NCI-H1694 treated with DMSO at 0.1 percent for 48 hours (cell line): Measurements from ENCODE around the gene FHIT.

ENCODE experiments used
- DNase-seq: peaks from one replicate; lab custom pipeline; 2025; lab: John Stamatoyannopoulos, UW

Gene FHIT

DNA sequence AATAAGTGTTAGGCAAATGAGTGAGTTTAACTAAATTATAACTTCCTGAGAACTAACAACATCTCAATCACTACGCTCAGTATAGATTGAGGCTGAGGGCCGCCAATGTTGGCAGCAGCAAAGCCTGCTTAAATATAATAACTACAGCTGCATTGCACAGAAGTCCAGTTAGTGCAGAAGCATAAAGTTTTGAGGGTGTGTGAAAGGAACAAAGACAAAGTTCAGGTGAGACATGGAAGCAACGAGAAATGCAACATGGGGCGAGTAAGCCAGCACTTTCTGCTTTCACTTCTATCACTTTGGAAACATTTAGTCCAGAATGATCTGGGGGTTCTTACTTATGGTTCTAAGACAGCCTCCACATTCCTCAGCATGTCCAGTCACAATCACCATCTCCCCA, 1149.1 kb downstream of the FHIT start:
- DNase-seq, result no peak

- DNase-seq, result no peak
These were observed 1149.6 kb downstream of the FHIT start for GRCh38 chr3:60101621-60102020.

DNA sequence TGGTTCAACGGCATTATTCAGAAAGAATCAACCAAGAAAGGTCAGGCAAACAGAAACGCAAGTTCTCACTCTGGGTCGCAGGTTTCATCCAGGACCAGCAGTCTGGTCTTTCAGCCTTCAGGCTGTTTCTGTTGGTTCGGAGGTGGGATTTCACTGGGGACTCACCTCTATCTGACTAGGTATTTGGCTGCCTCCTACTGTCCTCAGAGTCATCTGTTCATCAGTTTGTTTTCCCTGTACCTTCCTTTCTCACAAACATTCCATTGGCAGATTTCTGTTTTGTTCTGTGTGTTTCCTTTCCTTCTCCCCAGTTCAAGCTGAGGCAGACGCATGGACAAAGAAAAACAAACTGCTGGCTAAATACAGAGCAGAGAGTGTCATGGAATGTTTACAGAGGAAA, 1154.8 kb downstream of the FHIT start:
- DNase-seq, result no peak

DNA sequence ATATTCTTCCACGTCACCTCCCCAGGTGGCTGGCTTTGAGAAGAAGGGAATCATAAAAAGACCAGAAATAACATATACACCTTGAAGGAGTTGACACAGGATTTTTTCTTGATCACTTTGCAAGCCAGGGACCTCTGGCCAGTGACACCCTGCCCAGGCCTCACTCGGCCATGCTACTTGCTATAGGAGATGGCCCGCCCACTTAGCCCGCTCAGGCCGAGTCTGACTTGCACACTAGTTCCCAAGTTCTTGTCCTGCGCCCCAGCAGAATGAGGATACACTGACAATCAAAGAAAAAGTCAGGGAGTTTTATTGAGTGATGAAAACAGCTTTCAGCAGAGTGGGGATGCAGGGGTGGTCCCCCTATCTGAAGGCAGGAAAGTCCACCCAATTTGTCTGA, 1155.3 kb downstream of the FHIT start:
- no peak for DNase-seq

- no peak for DNase-seq
These were observed 1155.7 kb downstream of the FHIT start for GRCh38 chr3:60095516-60095915.

- DNase-seq, result no peak
These were observed 1156.8 kb downstream of the FHIT start for GRCh38 chr3:60094392-60094947.

- no peak for DNase-seq
These were observed 1160.7 kb downstream of the FHIT start for GRCh38 chr3:60090548-60090947.

DNA sequence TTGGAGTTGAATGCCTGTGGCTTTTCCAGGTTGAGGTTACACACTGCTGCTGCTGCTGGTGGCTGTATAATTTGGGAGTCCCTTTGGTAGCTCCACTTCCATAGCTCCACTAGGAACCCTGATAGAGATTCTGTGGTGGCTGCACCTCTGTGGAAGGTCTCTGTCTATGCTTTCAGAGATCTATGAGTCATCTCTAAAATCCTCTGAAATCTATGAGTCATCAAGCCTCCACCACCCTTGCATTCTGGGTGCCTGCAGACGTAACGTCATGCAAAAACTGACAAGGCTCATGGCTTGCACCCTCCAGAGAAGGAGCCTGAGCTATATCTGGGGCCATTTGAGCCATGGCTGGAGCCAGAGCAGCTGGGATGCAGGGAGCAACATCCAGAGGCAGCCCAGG, 1164.4 kb downstream of the FHIT start:
- DNase-seq, result no peak

DNA sequence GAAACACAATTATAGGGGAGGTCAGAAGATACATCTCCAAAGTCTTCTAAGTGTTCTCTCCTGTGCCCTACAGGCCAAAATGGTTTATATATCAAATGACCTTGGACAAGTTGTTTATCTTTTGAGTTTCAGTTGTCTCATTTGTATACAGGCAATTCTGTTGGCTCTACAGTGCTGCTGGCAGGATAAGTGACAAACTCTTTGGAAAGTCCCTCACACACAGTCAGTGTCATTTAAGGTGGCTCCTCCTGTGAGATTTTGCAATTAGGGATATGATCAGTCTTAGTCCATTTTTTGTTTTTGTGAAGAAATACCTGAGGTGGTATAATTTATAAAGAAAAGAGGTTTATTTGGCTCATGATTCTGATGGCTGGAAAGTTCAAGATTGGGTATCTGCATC, 1165.6 kb downstream of the FHIT start:
- DNase-seq, result no peak

DNA sequence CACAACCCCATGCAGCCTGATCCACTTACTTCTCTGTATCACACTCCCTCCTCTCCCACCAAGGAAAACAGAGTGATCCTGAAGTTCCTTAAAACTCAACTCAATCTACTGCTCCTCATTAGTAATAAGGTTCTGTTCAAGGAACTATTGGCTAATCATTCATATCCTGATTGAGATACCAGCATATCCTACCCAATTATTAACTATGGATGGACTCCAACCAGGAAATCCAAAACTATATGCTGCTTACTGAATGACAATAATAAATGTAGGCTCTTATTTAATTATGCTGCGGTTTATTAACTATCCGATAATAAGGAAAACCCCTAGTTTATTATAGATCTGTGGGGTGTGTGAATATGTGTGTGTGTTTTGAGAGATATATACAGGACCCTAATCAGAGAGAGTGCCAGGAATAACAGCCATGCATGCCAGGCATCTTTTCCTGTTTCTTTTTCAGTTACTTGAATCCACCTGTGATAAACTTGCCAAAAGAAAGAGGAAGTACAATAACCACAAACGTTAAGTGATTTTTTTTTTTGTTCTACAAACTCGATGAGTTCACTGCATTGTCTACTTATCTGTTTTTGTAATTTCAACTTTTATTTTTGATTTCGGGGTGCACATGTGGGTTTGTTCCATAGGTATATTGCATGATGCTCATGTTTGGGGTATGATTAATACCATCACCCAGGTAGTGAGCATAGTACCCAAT, 1169.7 kb downstream of the FHIT start:
- DNase-seq, result no peak

DNA sequence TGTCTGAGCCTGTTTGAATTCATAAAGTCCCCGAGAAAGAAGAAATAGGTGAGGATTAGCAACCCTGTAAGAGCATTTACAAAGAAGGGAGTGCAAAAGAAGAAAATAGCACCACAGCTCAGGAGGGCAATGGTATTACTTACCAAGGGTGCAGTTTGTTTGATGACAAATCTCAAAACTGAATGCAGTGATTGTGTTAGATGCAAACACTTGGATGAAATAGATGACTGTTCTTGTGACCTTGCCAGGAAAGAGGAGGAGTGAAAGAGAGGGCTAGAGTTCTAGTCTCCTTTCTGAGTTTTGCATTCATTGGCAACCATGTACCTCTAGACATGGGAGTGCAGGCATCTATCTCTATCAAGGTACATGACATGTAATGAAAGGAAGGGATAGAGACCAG, 1170.6 kb downstream of the FHIT start:
- DNase-seq, result no peak

- no peak for DNase-seq
These were observed 1172.2 kb downstream of the FHIT start for GRCh38 chr3:60079076-60079475.

- DNase-seq, result no peak
These were observed 1174.9 kb downstream of the FHIT start for GRCh38 chr3:60076331-60076730.

DNA sequence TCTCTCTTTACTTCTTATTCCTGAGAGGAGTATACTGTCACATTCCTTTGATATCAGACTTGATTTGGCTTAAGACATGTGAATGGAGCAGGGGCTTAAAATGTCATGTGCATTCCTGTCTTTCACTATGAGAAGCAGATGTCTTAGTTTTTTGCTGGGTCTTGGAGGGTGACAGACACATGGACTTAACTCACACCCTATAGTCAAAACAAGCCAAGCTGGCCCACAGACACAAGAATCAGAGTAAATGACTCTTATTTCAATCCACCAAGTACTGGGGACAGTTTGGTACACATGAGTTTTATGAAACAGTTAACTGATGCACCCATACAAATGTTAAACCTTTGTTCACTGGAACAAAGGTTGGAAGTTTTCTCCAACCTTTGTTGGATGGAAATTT, 1177.3 kb downstream of the FHIT start:
- no peak for DNase-seq

- DNase-seq, result no peak
These were observed 1178.0 kb downstream of the FHIT start for GRCh38 chr3:60073228-60073627.

DNA sequence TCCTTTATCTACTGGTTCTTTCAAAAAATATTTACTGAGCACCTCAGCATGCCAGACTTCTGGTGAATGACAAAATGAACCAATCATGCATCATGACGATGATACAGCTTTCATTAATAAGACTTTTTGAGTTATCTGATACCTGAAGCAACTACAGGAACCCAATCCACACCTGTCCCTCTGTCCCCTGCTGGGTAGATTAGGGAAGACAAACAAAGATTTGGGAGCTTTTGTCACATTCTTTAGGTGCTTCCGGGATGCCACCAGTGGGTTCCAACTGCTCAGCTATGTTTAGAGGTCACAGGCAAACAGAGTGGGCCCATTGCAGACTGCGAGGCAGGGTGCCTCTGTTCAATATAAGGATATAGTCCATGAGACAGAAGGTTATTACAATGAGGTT, 1180.9 kb downstream of the FHIT start:
- no peak for DNase-seq

- no peak for DNase-seq
These were observed 1185.9 kb downstream of the FHIT start for GRCh38 chr3:60065227-60065868.

GRCh38 chr3:60064210-60065178, 1186.8 kb downstream of the FHIT start:
- DNase-seq, result no peak

GRCh38 chr3:60056404-60056803, 1194.8 kb downstream of the FHIT start:
- DNase-seq, result no peak

DNA sequence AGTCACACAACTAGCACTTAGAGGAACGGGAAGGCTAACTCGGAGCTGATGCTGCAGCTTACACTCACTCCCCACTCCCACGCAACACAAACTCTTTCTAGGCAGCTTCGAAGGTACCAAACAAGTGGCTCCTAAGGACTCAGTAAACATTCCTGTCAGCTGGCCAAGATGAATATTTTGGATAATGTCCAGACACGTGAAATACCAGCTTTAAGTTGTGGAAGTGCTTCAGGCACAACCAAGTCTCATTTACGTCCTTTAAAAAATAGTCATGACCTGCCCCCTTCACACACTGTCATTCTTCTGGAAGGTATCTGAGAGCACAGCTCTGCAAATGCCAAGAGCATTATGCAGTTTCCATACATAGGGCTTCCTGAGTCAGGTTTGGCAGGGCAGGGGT, 1195.5 kb downstream of the FHIT start:
- no peak for DNase-seq

DNA sequence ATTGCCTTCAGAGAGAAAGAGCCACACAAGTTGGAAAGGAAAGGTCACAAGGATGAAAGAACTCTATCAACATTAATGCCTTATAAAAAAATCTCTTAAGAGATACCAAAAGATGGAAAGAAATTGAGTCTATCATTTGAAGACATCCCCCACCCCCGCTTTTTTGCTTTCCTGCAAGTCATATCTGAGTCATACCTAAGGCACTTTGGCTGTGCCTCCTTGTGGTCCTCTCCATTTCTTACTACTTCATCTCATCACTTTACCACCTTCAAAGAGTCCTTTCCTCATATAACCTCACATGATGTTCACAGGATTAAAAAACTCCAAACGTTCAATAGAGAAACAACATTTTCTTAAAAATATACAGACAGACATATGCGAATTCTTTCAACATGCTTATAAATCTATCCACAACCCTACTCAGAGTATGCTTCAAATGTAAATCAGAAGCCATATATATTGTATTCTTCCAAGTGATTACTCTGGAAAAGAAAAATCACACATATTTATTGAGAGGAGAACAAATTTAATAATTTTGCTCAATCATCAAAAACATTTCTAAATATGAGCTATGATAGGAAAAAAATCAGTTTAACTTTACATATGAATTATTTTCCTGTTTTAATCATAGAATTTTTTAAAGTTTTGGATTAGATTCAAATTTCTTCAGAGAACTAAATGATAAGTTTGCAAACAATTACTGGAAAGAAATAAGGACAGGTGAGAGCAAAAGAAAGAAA, 1197.6 kb downstream of the FHIT start:
- DNase-seq, result no peak

- DNase-seq, result no peak
These were observed 1202.8 kb downstream of the FHIT start for GRCh38 chr3:60048447-60048848.
